Measurements from ENCODE around the gene DPP6. TPM values are rescaled to one million over a fixed set of nuclear protein-coding genes. Genes with fewer than 3 reads are reported as not detected.

DPP6 gene
- total and polyA plus RNA-seq, 2 of the 8 experiments (the other 6 are each of a cell fraction or from before 2014, with no cell fraction given), result 4.7 to 6.8 TPM

DNA sequence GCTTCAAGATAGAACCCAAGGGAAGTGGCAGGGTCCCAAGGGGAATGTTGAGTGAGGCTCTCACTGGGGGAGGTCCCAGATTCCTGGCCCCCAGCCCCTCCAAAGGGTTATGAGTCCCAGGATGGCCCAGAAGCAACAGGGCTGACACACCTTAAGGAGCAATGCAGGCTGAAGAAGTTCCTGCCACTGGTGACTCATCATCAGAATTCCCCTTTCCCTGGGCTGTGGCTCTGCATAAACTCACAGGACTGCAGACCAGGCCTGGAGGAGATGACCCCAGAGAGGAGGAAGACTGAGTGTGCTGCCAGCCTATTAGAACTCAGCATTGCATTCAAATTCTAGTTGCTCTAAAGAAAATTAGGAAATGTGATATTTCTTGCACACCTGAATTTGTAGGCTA lies 126.7 kb downstream of the DPP6 start:
- H3K23ac ChIP-seq (ENCODE audit: insufficient read length), result no peak overlapping the region
- H2BK20ac ChIP-seq (ENCODE audit: low read length), result no peak overlapping the region
- no peak overlapping the region for H3K4me2 ChIP-seq (ENCODE audit: insufficient read depth in 1 of 2, low read depth in 2 of 2, low read length in 2 of 2)
- H2BK12ac ChIP-seq (ENCODE audit: low read depth, low read length), result no peak overlapping the region
- H4K91ac ChIP-seq (replicated peaks; ENCODE audit: insufficient read length, low read length), result no peak overlapping the region
- H3K18ac ChIP-seq (ENCODE audit: extremely low read depth, low read length), result no peak overlapping the region
- no peak overlapping the region for H3K4me3 ChIP-seq (ENCODE audit: extremely low read depth in 1 of 4, insufficient read depth in 2 of 4, low read depth in 3 of 4, low read length in 4 of 4)
- H4K5ac ChIP-seq (ENCODE audit: insufficient read length, low read depth, low read length), result no peak overlapping the region
- no peak overlapping the region for H3K4ac ChIP-seq (replicated peaks; ENCODE audit: insufficient read length, low read depth, low read length)
- H3K14ac ChIP-seq (ENCODE audit: insufficient read length), result no peak overlapping the region
- no peak overlapping the region for H3K27ac ChIP-seq (ENCODE audit: low read depth, low read length)
- no peaks in the 10 kb centered on the region for H3K9me3 ChIP-seq (ENCODE audit: insufficient read depth in 2 of 2, low read depth in 1 of 2, low read length in 1 of 2)
- H2AK5ac ChIP-seq (ENCODE audit: low read depth, low read length), result no peak overlapping the region
- ChIA-PET POLR2A (ENCODE audit: partially characterized antibody) (no interaction called here), CTCF (ENCODE audit: partially characterized antibody) (interaction anchor here (2.3 kb wide), 1 partner anchor 11 kb away, joined by 8 read pairs; no protein-coding TSS in a partner anchor)
- H2BK120ac ChIP-seq (replicated peaks; ENCODE audit: low read depth, low read length), result no peak overlapping the region
- H3K79me1 ChIP-seq (ENCODE audit: low read depth, low read length), result no peaks in the 10 kb centered on the region
- no peak overlapping the region for H2BK15ac ChIP-seq (ENCODE audit: low read length)
- H4K8ac ChIP-seq (ENCODE audit: extremely low read depth, insufficient read depth, low read length), result no peak overlapping the region
- H3K36me3 ChIP-seq (ENCODE audit: control insufficient read depth in 2 of 4, insufficient read depth in 4 of 4, low read length in 3 of 4), result no peaks in the 10 kb centered on the region
- H2BK5ac ChIP-seq (ENCODE audit: low read depth, low read length), result no peak overlapping the region
- DNase-seq (ENCODE audit: low read depth in 1 of 2, low spot score in 2 of 2), result no peak
- no peak for FAIRE-seq
- no peak overlapping the region for H2AFZ ChIP-seq (ENCODE audit: low read length)
- no peak overlapping the region for H3K56ac ChIP-seq (replicated peaks; ENCODE audit: insufficient read length, low read depth, low read length)
- H3K23me2 ChIP-seq (ENCODE audit: low read depth, low read length), result no peaks in the 10 kb centered on the region
- peaks cover 4 to 13% (median 10%) of the 10 kb centered on the region in 4 experiments for H3K4me1 ChIP-seq (replicated peaks in 1 of 4; ENCODE audit: control insufficient read depth in 3 of 4, insufficient read depth in 4 of 4, low read length in 3 of 4)
- no peaks in the 10 kb centered on the region for H3K79me2 ChIP-seq (ENCODE audit: control insufficient read depth in 1 of 2, insufficient read depth in 2 of 2, low read length in 2 of 2)
- no peak overlapping the region for H3K9ac ChIP-seq (replicated peaks in 1 of 4; ENCODE audit: extremely low read depth in 1 of 4, low read depth in 3 of 4, low read length in 3 of 4)
- H3K27me3 ChIP-seq (replicated peaks in 1 of 4; ENCODE audit: control insufficient read depth in 3 of 4, extremely low read depth in 1 of 4, insufficient read depth in 3 of 4, low read length in 3 of 4), result no peaks in the 10 kb centered on the region
- H4K20me1 ChIP-seq (replicated peaks in 1 of 2; ENCODE audit: control insufficient read depth in 1 of 2, insufficient read depth in 2 of 2, low read length in 2 of 2), result no peaks in the 10 kb centered on the region
- TF ChIP-seq NRF1 (IDR thresholded peaks at IDR 0.05; ENCODE audit: low read depth, low read length) (no peak), GABPA (IDR thresholded peaks at IDR 0.05; ENCODE audit: borderline replicate concordance, insufficient read depth, low read length) (no peak), SP1 (IDR thresholded peaks at IDR 0.05; ENCODE audit: low read depth, low read length) (no peak), RFX5 (IDR thresholded peaks at IDR 0.05; ENCODE audit: borderline replicate concordance, low read depth, low read length) (no peak), SIRT6 (IDR thresholded peaks at IDR 0.05; ENCODE audit: low read length) (no peak), GTF2F1 (IDR thresholded peaks at IDR 0.05; ENCODE audit: borderline replicate concordance, low read depth, low read length) (no peak), KDM1A (IDR thresholded peaks at IDR 0.05; ENCODE audit: borderline replicate concordance, low read length) (no peak), ZNF274 (IDR thresholded peaks at IDR 0.05; ENCODE audit: borderline replicate concordance, extremely low read depth, low read length) (no peak), SP2 (IDR thresholded peaks at IDR 0.05; ENCODE audit: low read length) (no peak), ASH2L (IDR thresholded peaks at IDR 0.05; ENCODE audit: low read length) (no peak), RXRA (IDR thresholded peaks at IDR 0.05; ENCODE audit: insufficient read depth, low read depth, low read length) (no peak), TAF7 (optimal IDR thresholded peaks at IDR 0.05; ENCODE audit: borderline replicate concordance, low read depth, low read length) (no peak), SIN3A (conservative IDR thresholded peaks at IDR 0.05 in 1 of 2, IDR thresholded peaks at IDR 0.05 in 1 of 2; ENCODE audit: low read depth in 1 of 2, low read length in 2 of 2) (no peak), BRCA1 (IDR thresholded peaks at IDR 0.05; ENCODE audit: low read depth, low read length) (no peak), EP300 (IDR thresholded peaks at IDR 0.05; ENCODE audit: borderline replicate concordance in 1 of 2, low read depth in 2 of 2, low read length in 2 of 2) (no peak)
- TF ChIP-seq, protein P1, sequence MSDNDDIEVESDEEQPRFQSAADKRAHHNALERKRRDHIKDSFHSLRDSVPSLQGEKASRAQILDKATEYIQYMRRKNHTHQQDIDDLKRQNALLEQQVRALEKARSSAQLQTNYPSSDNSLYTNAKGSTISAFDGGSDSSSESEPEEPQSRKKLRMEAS (IDR thresholded peaks at IDR 0.05), result no peak
